GM21381 (cell line): ENCODE results near the gene PLEKHG5.
"Not testable (repeated sequence)": the region's sequence is repeated elsewhere in the genome, so short reads cannot be mapped to it uniquely, and the experiment has no call there.

Experiments used
- ATAC-seq: cut with Tn5 transposase; IDR thresholded peaks from one replicate; pipeline ENCODE4 v1.9.1; 2021; ENCODE audit warnings: mild to moderate bottlenecking, moderate library complexity; ENCODE audit not compliant: unreplicated experiment

Gene PLEKHG5

DNA sequence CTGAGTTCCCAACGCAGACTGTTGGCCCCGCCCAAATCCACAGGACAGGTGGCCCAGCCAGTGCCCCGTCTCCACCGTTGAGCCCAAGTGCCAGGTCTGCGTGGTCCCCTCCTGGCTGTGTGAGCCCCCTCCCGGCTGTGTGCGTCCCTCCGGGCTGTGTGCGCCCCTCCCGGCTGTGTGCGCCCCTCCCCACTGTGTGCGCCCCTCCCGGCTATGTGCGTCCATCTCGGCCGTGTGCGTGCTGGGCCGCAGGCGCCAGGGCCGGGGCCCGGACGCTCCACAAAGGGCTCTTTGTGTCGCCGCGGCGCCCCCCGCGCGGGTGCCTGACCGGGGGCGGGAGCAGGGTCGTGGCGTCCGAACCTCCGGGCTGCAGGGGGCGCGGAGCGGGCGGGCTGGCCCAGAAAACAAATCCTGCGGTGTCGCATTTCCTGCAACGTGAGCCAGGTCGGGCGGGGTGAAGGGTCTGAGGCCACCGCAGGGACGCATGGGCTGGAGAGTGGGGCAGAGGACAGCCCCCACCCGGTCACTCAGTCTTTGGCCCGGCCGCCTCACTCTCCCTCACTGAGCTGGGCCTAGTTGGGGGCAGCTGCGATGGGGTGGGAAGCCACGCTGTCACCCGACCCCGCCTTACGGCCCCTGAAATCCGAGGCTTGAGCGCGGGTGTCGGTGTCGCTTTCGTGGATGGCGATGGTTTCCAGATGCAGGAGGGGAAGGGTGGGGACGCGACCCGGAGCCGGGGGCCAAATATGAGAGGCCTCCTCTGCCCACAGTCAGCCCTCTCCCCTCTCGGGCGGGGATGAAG lies 44.2 kb downstream of the PLEKHG5 start:
- no peak for ATAC-seq

DNA sequence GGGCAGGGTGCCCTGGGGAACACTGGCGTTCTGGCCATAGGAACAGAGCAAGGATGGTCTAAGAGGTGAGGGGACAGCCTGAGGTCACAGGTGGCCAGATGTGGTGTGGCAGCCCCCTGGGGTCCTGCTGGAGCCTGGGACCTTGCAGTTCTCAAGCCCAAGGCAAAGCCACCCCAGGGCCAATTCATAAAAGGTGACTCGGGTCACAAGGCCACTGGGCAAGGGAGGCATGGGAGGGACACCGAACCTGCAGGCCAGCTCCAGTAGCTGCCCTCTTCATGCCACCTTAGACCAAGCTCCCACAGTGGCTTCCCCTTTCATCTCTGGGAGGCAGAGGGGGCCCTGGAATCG lies 44.8 kb downstream of the PLEKHG5 start:
- no peak for ATAC-seq

- ATAC-seq, result not testable (repeated sequence)
Measured at GRCh38 chr1:6445929-6446328, 45.5 kb downstream of the PLEKHG5 start.

- no peak for ATAC-seq
Measured at GRCh38 chr1:6445062-6445763, 46.3 kb downstream of the PLEKHG5 start.

DNA sequence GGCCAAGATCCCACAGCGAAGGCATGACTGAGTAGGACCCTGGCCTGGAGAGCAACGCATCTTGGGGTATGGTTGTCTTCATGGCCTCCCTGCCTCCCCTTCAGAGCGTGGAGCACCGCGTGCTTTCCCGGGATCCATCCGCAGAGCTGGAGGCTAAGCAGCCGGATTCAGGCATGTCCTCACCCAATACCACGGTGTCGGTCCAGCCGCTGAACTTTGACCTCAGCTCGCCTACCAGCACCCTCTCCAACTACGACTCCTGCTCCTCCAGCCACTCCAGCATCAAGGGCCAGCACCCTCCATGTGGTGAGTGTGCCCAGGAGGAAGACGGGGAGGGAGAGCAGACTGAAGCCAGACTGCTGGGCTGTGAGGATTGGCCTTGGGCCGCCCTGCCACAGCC lies 47.1 kb downstream of the PLEKHG5 start:
- no peak for ATAC-seq

DNA sequence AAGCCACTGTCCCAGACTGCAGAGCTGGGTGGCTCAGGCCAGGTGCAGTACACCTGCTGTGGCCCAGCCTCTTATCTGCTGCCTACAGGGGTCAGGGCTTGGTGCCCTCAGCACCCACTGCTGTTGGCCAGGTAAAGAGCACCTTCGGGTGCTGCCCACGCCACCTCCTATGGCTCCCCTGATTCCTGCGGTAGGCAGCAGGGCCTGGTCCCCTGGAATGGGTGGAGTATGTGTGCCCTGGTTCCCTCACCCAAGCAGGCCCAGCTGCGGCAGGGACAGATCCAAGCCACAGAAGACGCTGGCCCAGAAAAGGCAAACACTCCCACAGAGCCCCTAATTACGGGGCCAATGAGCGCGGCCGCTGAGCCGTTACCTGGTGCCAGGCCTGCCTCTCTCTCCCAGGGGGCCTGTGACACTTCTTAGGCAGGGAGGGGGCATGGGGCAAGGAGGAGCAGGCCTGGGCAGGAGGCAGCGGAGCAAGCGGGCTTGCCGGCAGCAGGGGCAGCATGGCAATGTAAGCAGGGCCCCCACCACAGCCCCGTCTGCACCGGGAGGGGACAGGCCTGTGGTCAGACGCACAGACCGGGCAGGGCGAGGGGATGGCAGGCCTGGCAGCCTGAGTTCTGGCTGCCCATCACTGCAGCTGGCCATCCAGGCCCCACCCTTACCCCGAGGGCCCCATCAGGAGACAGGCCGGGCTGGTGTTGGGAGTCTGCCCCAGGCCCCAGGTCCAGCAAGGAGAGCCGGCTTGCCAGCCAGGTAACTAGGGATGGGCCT lies 47.9 kb downstream of the PLEKHG5 start:
- no peak for ATAC-seq

- no peak for ATAC-seq
Measured at GRCh38 chr1:6441586-6441985, 49.9 kb downstream of the PLEKHG5 start.

GRCh38 chr1:6440198-6441126 lies 51.0 kb downstream of the PLEKHG5 start:
- ATAC-seq, result no peak

DNA sequence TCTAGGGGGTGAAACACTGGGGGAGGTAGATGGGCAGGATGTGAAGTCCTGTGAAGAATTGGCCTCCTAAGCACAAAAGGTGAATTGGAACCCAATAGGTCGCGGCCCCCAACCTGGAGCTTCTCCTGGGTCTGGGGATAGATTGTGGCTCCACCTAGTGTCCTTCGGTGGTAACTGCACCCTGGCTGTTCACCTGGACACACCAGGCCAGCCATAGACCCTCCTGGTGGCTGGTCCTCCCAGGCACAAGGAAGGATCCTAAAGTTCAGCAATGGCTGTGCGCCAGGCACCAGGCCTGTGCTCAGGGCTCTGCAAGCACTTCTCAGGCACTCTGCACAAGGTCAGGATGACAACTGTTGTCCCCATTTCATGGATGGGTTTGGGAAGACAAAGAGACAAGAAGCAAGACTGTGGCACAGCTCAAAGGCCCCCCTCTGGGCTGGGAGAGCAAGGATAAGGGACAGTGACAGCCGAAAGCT lies 53.4 kb downstream of the PLEKHG5 start:
- ATAC-seq, result no peak

- ATAC-seq, result not testable (repeated sequence)
Measured at GRCh38 chr1:6437012-6437700, 54.3 kb downstream of the PLEKHG5 start.

DNA sequence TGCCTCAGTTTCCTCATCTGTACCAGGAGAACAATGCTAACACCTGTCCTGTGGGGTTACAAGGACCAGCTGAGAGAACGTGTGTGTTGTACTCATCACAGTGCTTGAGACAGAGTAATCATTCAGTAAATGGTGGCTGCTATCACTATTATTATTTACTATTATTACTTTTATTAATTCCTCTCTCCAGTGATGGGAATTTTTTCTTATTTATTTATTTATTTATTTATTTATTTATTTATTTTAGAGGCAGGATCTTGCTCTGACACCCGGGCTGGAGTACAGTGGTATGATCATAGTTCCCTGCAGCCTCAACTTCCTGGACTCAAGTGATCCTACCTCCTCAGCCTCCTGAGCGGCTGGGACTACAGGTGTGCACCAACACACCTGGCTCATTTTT lies 55.2 kb downstream of the PLEKHG5 start:
- not testable (repeated sequence) for ATAC-seq

DNA sequence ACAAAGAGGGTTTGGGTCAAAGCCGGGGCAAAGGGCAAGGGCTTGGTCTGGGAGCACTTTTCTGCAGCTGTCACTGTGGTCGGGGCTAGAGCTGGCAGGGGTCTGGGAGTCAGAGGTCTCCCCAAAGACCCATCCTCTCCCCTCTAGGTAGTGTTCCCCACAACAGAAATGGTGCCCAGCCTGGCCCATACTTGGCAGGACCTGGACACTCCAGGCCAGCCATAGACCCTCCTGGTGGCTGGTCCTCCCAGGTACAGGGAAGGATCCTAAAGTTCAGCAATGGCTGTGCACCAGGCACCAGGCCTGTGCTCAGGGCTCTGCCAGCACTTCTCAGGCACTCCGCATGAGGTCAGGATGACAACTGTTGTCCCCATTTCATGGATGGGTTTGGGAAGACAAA lies 55.9 kb downstream of the PLEKHG5 start:
- no peak for ATAC-seq

GRCh38 chr1:6435129-6435528 lies 56.3 kb downstream of the PLEKHG5 start:
- no peak for ATAC-seq

DNA sequence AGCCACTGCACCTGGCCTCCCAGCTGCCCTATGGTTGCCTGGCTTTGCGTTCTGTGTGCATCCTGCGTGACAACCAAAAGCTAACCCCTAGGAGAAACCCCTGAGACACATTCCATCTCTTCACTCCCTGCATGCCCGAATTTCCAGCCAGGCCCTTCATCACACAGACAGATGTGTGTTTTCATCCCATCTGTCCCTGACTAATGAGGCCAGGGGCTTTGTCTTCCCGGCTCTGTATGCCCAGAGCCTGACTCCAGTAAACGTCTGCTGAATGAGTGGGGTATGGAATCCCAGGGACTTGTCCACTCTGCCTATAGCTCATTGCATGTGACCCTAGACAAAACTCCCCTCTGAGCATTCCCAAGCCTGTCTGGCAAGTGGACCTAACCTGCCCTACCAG lies 57.3 kb downstream of the PLEKHG5 start:
- ATAC-seq, result no peak

- ATAC-seq, result not testable (repeated sequence)
Measured at GRCh38 chr1:6431645-6432579, 59.6 kb downstream of the PLEKHG5 start.

DNA sequence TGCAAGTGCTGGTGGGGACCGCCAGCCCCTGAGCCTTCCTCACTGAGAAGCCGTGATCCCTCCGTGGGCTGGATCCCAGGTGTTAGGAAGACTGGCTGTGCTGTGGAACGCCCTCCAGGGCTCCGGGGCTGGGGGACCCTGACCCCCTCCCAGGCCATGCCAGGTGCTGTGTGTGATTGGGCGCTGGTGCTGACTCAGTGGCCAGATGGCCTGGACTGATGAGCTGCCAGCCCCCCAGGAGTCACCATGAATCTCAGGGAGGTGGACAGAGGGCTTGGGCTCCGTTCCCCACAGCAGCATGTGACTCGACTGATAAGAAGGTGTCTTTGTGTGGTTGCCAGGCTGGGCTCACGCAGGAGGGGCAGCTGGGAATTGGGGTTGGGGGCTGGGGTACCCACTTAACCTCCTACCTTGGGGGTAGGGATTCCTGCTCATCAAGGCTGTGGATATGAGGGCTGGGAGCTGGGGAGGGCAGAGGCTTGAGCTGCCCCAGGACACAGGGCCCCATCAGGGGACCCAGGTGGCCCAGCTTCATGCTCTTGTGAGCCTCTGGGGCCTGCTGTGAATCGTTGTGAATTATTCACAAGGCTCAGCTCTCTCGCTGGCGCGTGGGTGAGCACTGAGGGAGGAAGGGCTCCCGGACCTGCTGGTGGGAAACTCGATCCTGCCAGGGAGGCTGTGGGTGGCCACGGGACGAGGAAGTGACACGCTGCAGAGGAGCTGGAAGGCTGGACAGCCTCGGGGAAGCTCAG lies 61.6 kb downstream of the PLEKHG5 start:
- ATAC-seq, result not testable (repeated sequence)

DNA sequence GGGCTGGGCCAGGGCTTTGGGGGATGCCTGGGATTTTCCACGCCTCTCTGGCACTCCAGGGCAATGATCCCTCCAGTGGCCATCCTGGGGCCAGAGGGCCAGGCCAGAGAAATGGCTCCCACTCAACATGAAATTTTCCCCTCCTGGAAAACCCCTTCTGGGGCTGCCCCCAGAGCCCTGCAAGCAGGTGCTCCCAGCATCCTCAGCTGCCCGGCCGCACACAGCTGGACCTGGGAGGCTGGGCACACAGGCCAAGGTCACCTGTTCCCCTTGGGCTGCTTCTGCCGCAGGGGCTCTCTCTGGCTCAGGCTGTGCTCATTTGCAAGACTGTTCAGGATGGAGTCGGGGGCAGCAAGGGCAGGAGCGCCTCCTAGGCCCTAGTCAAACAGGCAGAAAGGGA lies 63.0 kb downstream of the PLEKHG5 start:
- not testable (repeated sequence) for ATAC-seq
